Measurements from ENCODE around the gene PRKD2.

- no peak for TF ChIP-seq POLR2AphosphoS5 (IDR thresholded peaks at IDR 0.05; ENCODE audit: borderline replicate concordance, low read depth, low read length)
- TF ChIP-seq EZH2 (IDR thresholded peaks at IDR 0.05): no peak
- TF ChIP-seq FOXP2 (optimal IDR thresholded peaks at IDR 0.05; ENCODE audit: control extremely low read depth, extremely low read length, insufficient read depth): no peak
Observed at GRCh38 chr19:46697204-46697960, 19.5 kb downstream of the PRKD2 start.
